GM21526 (cell line): ENCODE measurements around the gene CDC6.

ENCODE experiments used
- ATAC-seq: cut with Tn5 transposase; IDR thresholded peaks from one replicate; pipeline ENCODE4 v1.9.1; 2021; ENCODE audit warnings: moderate library complexity; ENCODE audit not compliant: unreplicated experiment, low FRiP score

The CDC6 gene

DNA sequence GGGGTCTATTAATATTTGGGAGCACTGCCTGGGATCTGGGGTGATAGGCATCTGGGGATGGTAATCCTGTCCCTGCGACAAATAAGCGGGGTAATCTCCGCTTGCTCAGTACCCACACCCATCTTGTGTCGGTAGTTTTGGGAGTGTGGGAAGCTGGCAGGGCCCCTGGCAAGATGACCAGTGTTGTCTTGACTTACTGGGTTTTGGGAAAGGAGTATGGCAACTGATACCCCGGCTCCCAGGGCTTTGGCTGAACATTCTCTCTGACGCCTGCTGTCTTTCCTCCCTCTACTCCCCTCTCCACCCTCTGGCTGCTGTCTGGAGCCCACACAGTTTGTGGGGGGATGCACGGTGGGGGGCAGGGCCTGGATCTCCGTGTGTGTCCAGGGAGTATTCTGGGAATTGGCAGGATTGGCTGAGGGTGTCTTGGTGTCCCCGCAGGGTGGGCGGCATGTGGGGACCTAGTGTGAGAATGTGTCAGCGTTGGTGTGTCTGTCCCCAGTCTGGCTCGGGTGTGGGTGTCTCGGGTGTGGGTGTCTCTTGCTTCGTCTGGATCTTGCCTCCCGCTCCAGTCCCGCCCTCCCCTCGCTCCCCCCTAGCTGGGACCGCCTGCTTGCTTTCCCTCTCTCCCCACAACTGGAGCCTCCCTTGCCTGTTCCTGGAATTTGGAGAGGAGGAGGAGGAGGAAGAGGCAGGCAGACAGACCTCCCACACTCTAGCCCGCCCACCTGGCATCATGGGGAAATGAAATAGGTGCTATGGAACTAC lies 33.3 kb downstream of the CDC6 start:
- no peak for ATAC-seq

- no peak for ATAC-seq
Measured at GRCh38 chr17:40321524-40321929, 33.8 kb downstream of the CDC6 start.

- ATAC-seq: no peak
Measured at GRCh38 chr17:40321961-40322357, 34.3 kb downstream of the CDC6 start.

- no peak for ATAC-seq
Measured at GRCh38 chr17:40322358-40323315, 35.0 kb downstream of the CDC6 start.

DNA sequence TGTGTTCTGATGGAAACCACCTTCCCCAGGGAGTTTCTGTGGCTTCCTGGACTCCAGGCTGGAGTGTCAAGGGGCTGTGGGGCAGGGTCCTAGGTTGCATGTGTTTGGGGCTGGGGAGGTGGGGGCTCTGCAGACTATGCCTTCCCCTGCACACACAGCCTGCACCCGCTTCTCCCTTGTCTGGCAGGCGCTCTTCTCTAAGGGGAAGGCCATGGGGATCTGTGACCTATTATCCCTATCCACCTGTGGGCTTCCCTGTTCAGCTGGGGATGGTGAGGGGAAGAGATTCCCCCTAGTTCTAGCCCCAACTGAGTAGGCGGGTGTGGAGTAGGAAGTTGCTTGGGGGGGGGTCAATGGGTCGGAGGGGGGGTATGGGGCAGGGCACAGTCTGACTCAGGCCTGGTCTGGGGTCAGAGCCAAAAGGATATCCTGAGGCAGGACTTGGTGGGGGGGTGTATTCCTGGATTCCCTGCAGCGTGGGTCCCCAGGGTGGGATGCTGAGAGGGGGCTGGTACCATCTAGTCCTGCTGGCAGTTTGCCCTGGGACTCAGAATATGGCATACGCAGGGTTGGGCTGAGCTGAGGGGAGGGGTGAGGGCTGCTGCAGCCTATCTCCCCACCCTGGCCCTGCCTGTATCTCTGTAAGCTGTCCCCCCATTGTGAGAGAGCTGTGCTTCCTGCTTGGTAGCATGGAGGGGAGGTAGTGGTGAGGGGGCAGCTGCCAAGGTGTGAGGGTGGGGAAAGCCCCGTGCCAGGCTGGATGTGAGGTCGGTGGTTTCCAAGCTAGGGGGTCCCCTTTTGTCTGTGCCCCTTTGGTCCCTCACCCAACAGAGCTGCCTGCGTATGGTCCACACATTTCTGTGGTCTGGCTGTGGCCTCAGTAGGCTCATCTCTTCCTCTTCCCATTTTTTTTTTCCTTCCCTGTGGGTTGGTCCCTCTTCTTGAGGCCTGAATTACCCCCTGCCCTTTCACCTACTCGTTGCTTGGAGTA lies 36.0 kb downstream of the CDC6 start:
- ATAC-seq: no peak

- ATAC-seq: no peak
Measured at GRCh38 chr17:40325156-40326013, 37.7 kb downstream of the CDC6 start.

DNA sequence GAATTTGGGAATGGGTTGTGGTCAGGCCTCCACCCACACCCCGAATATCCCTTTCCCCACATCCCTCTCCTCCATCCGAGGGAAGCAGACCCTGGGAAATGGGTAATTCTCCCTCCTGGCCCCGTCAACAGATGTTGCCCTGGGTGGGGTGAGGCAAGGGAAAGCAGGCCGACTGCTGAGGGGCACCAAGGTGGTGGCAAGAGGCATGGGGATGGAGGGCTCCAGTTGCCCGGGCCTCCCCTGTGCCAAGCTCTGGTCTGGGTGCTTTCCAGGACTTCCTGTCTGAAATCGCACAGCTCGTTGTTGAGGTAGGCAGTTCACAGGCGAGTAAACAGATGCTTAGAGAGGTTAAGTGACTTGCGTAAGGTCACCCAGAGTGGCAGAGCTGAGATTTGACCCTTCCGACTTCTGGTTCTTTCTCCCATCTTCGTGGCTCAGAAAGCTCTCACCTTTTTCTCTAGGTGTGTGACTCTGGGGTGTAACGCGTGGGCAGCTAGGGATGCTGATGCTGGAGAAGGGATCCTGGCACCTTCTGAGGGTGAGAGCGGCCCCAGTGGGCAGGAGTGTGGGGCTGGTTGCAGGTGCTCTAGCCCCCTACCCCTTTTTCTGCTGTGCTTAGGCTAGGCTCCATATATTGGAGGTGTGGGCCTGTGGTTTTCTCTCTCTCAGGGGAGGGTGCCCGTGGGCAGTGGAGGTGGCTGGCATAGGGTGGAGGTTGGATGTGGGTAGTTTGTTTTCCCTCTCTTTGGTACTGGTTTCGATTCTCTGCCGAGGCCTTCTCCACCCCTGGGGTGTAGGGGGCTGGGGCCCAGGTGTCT lies 38.5 kb downstream of the CDC6 start:
- no peak for ATAC-seq

- no peak for ATAC-seq
Measured at GRCh38 chr17:40326832-40327199, 39.1 kb downstream of the CDC6 start.

GRCh38 chr17:40327244-40327729 lies 39.6 kb downstream of the CDC6 start:
- ATAC-seq: no peak

DNA sequence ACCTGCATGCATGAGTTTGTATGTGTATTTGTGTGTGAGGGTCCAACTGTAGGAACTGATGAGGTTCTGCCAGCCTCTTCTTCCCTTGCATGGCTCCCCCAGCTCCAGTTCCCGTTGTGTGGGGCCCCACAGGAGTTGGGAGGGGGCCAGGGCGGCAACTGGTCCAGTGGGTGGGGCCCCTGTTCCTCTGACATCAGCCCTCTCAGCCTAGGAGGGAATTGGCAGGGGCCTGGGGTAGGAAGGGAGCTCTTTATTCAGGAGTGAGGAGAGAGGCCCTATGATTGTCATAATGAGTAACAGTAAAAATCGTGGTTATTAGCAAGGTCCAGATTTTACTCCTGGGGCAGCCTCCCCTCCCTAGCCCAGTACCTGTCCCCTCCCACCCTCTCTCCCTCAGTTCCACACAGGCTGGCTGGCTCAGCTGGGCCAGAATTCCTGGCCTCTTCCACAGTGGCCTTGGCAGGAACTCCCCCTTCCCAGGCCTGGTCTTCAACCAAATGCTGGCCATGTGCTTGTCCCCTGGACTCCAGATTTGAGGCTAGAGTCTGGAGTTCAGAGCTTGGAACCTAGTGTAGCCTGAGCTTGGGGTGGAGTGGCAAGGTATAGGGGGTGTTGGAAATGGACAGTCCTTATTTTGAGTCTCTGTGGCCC lies 40.2 kb downstream of the CDC6 start:
- no peak for ATAC-seq

DNA sequence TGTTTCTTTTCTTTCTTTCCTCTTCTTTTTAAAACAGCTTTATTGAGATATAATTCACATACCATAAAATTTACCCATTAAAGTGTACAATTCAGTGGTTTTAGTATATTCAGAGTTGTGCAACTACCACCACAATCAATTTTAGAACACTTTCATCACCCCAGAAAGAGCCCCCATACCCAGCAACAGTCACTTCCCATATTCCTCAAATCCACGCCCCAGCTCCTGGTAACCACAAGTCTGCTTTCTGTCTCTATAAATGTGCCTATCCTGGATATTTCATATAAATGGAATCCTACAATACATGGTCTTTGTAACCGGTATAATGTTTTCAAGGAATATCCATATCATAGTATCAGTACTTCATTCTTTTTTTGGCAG lies 40.7 kb downstream of the CDC6 start:
- no peak for ATAC-seq

DNA sequence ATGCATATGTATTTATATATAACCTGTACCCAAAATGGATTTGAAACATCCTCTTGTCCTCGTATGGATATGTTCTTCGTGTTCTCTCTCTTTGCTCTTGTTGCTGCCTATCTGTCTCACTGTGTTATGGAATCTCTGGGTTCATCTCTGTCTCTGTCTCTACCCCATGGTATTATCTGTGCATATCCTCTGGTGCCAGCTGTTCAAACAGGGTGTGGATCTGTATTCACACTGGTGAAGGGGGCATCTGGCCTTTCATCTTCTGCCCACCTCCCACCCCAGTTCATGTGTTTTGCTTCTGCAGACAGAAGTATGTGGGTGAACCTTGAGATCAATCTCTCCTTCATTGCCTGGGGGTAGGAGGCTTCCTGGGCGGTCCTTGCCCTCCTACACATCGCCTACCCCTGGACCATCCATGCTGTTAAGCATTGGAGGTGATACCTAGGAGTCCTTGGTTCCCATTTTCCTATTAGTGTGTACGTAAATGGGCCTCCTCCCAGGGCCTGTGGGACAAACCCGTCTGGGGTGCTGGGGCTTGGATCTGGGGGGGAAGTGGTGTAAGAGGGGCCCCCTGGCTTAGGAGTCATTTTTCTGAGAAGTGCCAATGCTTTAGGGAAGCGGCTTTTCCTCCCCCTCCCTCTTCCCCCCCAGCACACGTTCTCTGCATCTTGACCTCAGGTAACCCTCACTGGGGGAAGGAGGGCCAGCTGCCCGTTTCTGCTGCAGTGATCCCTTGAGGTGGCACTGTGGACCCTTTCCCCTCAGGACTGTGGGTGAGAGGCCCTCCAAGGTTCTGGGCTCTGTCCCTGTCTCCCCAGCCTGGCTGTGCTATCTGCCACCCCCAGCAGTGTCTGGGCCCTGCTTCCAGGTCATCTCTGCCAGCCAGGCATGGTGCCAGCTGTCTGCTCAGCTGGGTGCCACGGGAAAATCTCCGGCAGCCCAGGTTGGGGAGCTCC lies 42.4 kb downstream of the CDC6 start:
- no peak for ATAC-seq

GRCh38 chr17:40330850-40331470 lies 43.3 kb downstream of the CDC6 start:
- ATAC-seq: no peak

- ATAC-seq: no peak
Measured at GRCh38 chr17:40331743-40332641, 44.3 kb downstream of the CDC6 start.

GRCh38 chr17:40333781-40334448 lies 46.2 kb downstream of the CDC6 start:
- ATAC-seq: no peak
